ENCODE measurements around the gene EAF2.
"Not testable (repeated sequence)": the region's sequence is repeated elsewhere in the genome, so short reads cannot be mapped to it uniquely, and the experiment has no call there.

The EAF2 gene

DNA sequence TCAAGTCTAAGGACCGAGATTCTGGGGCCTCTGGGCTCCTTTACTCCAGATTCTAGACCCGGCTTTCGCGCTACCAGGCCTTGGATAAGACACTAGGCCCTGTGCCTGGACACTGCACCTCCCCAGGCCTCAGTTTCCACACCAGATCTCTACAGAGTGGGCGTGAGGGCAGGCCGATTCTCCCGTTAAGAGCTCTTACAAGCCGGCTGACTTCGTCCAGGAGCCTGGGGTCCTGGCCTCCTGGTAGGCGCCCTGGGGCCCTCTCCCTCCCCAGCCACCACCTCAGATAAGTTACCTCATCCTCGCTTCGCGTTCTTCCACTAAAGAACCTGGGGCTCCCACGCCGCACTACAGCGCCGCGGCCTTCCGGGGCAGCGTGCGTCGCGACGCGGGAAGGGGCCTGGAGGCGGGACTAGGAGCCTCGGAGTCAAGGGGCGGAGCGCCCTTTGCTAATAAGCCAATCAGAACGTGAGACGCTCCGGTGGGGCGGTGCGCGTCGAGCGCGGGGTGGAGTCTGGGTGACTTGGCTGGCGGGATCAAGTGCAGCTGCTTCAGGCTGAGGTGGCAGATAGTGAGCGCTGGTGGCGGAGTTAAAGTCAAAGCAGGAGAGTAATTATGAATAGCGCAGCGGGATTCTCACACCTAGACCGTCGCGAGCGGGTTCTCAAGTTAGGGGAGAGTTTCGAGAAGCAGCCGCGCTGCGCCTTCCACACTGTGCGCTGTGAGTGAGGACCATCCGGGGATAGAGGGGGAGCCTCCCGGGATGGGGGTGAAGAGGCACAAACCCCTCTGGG is at the start of gene EAF2, which contains the start of gene IQCB1:
EAF2 (plus strand) TSS at position 539 of the 794 bp plus-strand sequence; CDS start at position 616, 77 bp downstream.
IQCB1 (minus strand) TSS at position 390 of the 794 bp plus-strand sequence. CDS start 6,100 bp downstream, outside the sequence.
- peak; percentile 99 for DNase-seq

DNA sequence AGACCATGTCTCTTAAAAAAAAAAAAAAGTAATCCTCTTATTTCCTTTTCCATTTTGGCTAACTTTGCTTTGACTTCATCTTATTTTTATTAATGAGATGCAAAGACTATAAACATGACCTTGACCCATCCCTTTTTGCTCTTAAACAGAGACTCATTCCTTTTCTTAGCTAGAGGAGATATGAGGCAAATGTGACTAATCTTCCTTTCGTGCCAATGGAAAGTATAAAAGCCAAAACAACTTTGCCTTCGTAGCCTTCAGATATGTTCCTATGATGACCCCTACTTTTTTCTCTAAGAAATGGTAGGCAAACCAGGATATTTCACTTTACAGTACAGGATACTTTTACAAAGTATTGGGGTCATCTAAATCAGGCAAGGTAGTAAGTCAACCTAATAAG is 48.5 kb upstream of the EAF2 start:
- no peak for DNase-seq

DNA sequence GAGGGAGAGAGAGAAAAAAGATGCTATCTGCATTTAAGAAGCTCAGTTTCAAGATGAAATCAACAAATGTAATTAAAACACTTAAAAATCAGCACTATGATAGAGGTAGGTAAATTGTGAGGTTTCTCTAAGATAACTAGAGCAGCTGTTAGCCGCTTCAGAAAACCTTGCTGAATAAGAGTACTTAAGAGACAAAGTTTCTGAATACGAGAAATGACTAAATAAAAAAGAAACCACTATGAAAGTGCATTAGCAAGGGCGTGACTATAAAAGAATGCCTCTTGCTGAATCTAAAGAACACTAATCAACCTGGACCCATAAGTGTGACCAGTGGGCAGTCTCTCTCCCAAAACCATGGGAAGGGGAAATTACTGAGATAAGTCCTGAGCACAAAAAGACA is 41.9 kb upstream of the EAF2 start:
- no peak for DNase-seq

DNA sequence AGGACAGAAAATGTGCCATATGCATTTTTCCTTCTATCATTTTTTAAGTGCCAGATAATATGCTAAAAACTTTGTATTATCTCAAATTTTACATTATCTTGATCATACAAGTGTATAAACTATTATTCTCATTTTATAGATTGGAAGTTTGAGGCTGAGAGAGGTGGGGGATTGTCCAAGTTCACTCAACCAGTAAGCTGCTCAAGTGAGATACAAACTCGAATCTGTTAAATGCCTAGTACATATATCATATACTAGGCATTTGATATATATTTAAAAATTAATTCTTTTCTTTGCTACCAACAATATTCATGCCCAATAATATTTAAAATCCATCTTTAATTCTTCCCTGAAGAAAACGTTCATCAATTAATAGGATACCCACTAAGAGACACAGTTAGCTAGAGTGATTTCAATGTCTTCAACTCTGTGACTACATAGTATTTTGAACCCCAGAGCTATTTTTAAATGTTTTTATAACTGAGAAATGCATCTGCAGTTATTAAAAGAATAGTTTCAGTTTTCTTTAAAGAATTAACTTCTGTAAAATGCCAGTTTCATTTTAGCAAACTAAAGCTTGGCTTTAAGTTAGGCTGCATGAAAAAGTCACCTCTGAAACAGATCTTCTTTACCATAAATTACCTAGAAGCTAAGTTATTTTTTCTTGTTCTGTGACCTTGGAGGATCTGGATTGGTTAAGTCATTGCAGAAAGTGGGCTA is 40.6 kb upstream of the EAF2 start:
- no peak for DNase-seq

DNA sequence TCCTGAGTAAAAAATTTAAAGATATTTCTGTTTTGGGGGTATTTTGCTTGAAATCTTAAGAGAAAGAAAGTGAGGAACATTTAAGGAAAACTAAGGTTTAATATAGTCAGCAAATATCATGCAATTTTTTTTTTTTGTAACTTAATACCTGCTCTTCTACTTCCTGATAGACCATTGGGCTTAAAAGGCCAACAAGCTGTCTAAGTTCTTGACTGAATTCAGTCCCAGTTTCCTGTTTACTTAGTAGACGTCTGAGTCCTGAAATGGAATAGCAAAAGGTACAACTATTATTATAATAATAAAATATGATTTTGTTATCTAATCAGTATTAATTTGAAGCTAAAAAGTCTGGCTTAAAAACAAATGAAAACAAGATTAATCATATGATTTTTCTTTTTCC is 38.0 kb upstream of the EAF2 start:
- no peak for DNase-seq

DNA sequence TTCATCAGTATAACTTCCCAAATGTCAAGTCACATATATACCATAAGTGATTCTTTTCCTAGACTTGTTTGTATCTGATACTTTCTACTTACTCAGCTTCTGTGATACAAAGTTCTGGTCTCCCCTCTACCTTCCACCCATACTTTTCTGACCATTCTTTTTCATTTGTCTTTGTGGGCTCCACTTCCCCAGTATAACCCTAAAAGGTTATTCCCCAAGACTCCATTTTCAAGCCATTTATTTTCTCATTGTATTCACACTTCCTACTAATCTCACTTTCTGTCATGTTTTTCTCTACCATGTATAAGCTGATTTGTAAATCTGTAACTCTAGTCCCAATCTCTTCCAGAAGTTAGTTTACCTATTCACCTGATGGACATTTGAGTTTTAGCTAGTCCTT is 34.1 kb upstream of the EAF2 start:
- DNase-seq: no peak

DNA sequence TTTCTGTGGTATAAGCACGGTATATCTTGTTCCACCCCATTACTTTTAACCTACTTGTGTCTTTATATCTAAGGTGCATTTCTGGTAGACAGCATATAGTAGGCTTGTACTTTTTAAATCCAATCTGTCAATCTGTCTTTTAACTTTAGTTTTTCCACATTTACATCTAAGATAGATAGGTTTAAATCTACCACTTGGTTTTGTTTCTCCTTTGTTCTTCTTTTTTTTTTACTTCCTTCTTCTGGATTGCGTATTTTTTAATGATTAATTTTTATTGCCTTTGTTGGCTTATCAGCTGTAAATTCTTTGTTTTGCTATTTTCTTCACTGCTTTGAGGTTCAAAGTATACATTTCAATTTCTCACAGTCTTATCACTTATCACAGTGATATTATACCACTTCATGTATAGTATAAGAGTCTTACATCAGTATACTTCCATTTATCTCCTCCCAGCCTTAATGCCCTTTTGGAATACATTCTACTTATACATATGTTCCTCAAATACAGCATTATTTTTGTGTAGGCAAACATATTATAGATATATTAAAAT is 31.2 kb upstream of the EAF2 start:
- no peak for DNase-seq

DNA sequence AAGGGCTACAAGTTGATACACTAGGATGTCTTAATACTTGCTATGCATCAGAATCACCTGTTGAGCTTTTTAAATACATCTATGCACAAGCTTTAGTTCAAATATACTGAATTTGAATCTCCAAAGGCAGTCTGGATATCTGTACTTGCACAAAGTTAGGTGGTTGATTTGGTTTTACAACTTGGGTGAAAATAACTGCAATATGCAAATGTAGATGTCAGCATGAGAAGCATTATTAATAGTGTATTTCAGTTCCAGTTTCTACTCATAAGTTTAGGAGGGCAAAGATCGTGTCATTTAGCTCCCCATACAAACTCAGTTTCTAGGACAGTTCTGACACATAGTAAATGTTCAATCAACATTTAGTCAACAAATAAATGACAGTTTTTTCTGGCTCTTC is 25.8 kb upstream of the EAF2 start:
- DNase-seq: no peak

DNA sequence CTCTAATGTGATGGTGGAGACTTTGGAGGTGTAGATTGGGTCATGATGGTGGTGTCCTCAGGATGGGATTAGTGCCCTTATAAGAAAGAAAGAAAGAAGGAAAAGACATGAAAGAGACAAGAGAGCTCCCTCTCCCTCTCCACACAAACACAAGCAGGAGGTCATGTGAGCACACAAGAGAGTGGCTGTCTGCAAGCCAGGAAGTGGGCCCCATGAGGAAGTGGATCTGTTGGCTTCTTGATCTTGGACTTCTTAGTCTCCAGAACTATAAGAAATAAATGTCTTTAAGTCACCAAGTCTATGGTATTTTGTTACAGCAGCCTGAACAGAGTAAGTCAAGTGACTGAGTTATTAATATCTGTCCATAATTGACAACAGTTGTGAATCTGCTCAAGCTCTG is 17.3 kb upstream of the EAF2 start:
- DNase-seq: peak; percentile 20 to 40 (median 40)

DNA sequence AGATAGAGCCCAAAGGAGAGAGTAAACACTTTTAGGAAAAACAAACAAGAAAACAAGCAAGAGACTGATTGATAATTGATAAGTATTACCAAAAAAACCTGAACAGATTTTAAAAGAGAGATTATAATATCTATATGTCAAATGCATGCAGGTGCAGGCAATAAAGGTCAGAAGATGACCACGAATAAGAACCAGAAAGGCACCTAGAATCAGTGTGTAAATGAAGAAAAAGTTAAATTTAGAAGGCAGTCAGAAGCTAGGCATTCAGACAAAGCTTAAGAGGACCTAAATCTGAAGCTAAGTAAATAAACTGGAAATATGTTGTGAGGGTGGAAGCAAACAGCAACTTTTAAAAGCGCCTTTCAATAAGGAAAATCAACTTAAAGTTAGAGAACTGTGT is 16.4 kb upstream of the EAF2 start:
- no peak for DNase-seq

DNA sequence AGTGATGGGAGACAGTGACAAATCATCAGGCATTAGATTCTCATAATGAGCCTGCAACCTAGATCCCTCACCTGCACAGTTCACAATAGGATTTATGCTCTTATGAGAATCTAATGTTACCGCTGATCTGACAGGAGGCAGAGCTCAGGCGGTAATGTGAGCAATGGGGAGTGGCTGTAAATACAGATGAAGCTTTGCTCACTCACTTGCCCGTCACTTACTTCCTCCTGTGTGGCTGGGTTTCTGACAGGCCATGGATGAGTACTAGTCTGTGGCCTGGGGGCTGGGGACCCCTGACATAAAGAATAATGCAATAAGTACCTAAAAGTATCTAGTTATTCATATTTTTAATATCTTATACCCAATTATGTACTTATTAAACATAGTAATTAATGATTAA is 15.8 kb upstream of the EAF2 start:
- DNase-seq: no peak

DNA sequence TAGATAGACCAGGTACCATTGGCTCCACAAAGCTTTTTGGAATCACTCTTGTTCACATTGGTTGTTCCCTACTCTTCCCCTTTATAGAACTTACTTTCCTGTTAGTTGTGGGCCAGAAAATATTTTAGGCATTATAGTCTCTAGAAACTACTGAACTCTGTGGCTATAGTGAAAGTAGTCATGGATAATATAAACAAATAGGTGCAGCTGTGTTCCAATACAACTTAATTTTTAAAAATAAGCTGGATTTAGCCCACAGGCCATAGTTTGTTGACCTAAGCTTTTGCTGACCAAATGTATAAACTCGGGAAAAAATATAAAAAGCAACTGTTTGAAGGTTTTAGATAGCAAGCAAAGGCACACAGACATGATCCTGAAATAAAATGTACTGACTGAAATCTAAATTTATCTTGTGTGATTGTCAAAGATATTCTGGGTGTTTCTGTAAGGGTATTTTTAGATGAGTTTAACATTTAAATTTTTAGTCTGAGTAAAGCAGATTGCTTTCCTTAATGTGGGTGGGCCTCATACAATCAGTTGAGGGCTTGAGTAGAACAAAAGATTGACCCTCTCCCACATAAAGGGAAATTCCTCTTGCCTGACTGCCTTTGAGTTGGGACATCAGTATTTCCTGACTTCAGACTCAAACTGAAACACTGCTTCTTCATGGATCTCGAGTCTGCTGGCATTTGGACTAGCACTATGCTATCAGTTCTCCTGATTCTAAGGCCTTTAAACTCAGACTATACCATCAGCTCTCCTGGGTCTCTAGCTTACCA is 13.4 kb upstream of the EAF2 start:
- no peak for DNase-seq

DNA sequence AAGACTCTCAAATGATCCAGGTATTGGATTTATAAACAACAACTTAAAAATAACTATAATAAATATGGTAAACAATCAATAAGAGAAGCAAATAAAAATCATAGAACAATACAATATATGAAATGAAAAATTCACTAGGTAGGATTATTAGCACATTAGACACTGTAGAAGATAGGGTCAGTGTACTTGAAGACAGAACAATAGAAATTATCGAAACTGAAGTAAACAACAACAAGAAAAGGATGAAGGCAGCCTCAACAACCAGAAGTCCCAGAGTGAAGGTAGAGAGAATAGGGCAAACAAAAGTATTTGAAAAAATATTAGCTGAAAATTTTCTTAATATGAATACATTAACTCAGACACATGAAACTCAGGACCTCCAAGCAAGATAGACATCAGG is 12.0 kb upstream of the EAF2 start:
- DNase-seq: no peak

DNA sequence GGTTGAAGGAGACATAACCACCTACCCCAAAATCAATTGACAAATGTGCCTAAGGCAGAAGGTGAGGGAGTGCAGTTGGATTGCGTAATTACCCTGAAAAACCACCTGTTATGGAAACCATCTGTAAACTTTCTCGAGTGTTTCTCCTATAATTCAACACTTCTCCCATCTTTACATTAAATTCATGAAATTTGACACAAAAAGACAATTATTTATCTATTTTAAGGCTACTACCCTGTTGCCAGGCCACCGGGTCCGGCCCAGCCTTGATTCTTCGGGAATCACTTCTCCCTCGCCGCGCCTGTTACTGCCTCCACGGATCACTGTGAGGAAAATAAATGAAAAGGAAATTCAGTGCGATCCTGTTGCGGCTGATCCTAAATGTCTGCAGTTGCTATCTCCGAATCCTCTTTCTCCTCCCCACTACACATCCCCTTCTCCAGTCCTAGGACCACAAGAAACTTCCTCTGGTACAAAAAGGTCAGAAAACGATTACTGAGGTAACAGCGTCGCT is 795 bp upstream of the EAF2 start:
- peak in 2 of 3 donors; percentile 20 to 30 for DNase-seq

DNA sequence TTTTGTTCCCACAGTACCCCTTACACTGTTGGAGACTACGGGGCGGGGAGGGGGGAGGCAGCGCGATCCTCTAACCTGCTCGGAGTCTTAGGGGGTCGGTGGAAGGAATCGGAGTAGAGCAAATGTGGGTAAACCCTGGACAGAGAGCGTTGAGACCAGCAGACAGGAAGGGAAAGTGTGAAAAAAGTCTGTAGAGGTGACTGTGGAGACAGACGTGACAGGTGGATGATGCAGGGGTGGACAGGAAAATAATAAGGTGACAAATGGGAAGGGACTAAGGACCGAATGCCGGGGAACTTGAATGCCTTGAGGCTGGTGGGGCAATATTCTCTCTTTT is 424 bp downstream of the EAF2 start:
- DNase-seq: peak in 1 of 3 donors; percentile 19

DNA sequence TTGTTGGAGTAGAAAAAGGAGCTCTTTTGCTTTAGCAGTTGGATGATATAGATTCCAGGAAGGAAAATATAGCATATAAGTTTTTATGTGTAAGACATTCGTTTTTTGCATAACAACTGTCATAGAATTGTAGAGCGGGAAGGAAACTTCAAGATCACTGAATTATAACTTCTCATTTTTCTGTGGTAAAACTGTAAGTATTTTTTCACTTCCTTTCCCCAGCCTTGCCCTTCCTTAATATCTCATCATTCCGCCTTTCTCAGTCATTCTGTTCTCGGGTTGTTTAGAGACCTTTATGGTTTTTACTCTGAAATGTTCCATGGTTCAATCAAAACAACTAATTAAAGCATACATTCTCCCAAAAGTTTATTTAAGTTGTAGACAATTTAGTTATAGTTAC is 1.1 kb downstream of the EAF2 start:
- DNase-seq: peak; percentile 45 to 73 (median 67)

DNA sequence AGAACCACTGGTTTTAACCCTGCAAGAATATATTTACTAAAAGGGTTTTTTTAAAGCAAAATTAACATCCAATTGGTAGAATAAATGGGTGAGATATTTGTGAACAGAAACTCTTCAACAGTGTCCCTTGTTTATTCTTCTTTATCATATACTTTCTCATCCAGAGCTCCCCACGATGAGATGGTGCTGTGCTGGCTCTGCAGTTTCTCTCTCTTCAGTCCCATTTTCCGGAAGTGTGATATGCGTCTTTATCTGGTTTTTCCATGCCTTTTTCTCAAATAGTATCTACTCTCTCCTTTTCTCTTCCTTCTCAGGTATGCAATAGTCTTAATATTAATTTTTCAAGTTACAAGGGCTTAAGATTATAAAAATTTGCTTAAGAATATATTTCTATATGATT is 1.5 kb downstream of the EAF2 start:
- peak; percentile 41 to 45 (median 45) for DNase-seq

DNA sequence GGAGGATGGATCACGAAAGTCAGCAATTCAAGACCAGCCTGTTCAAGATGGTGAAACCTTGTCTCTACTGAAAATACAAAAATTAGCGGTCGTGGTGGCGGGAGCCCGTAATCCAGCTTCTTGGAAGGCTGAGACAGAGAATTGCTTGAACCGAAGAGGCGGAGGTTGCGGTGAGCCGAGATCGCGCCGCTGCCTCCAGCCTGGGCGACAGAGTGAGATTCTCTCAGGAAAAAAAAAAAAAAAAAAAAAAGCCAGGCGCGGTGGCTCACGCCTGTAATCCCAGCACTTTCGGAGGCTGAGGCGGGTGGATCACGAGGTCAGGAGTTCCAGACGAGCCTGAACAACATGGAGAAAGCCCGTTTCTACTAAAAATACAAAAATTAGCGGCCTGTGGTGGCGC is 5.0 kb downstream of the EAF2 start:
- no peak for DNase-seq

DNA sequence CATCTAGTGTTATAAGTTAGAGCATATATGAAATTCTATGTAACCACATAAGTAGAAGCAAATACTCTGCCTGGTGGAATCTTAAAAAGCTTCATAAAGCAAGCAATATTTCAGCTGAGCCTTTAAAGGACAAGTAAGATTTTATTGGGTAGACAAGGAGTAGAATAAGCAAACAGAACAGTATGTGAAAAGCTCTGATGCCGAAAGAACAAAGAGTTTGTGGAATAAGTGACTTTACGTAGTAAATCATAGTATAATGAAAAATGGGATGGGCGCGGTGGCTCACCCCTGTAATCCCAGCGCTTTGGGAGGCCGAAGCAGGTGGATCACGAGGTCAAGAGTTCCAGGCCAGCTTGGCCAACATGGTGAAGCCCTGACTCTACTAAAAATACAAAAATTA is 9.9 kb downstream of the EAF2 start:
- DNase-seq: no peak

DNA sequence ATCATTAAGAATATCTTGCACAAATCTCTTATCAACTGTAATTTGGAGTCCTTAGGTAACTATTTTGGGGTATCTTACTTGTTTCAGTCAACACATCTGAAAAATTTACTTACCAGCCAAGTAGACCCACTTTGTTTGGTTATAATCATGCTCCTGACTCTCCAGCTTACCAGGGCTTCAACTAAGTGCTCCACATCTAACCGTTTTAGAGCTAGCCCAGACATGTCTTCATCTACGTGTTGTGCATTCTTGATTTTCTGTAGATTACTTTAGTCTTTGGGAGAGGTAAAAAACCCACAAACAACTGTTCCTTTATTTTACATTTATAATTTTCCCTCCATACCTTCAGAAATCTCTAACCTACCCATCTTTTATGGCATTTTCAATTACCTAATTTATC is 17.2 kb downstream of the EAF2 start:
- no peak for DNase-seq

DNA sequence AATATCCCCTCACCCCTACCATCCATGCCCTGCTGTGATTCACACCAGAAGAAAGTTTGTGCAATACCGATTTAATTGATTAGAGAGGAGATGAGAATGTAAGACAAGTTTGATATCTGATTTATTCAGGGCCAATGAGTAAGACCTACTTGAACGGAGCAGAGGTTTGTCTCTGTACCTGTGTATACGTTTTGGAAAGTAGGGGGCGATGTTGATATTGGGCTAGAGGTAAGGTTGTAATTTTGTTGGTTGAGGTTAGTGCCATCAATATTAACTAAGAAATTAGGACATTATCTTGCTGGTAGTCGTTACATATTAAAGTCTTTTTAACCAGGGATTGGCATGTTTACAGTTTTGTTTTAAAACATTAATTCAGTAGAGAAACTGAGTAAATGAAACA is 20.5 kb downstream of the EAF2 start:
- peak in 2 of 3 donors; percentile 13 to 18 for DNase-seq

DNA sequence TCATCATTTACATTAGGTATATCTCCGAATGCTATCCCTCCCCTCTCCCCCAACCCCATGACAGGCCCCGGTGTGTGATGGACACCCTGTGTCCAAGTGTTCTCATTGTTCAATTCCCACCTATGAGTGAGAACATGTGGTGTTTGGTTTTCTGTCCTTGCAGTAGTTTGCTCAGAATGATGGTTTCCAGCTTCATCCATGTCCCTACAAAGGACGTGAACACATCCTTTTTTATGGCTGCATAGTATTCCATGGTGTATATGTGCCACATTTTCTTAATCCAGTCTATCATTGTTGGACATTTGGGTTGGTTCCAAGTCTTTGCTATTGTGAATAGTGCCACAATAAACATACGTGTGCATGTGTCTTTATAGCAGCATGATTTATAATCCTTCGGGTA is 22.8 kb downstream of the EAF2 start:
- not testable (repeated sequence) for DNase-seq

DNA sequence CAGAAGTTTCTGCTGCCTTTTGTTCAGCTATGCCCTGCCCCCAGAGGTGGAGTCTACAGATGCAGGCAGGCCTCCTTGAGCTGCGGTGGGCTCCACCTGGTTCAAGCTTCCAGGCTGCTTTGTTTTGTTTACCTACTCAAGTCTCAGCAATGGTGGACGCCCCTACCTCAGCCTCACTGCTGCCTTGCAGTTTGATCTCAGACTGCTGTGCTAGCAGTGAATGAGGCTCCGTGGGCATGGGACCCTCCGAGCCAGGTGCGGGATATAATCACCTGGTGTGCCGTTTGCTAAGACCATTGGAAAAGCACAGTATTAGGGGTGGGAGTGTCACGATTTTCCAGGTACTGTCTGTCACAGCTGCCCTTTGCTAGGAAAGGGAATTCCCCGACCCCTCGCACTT is 28.2 kb downstream of the EAF2 start:
- not testable (repeated sequence) for DNase-seq

Measured in suppressor macrophage treated with lipopolysaccharide for 1 hour (primary cell).